ENCODE results near the gene HBD. TPM values are rescaled to one million over a fixed set of nuclear protein-coding genes. Genes with fewer than 3 reads are reported as not detected.

The HBD gene
- total and polyA plus RNA-seq, 9 of the 15 experiments (the other 6 are each of a cell fraction or from before 2014, with no cell fraction given) = 11.8 to 169 (median 36.0) TPM

DNA sequence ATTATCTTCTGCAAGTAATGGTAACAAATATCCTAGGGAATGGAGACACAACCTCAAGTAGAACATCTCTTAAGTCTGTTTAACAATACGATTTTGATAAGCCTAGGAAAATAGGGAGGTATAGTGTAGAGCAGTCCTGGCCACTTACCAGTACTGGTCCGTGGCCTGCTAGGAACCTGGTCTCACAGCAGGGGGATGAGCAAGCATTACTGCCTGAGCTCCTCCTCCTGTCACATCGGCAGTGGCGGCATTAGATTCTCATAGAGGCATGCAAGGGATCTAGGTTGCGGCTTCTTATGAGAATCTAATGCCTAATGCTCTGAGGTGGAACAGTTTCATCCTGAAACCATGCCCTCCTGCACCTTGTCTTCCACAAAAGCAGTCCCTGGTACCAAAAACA, 38.2 kb downstream of the HBD start (continued):
- TF ChIP-seq ZNF134 (CRISPR knock-in tag; conservative IDR thresholded peaks at IDR 0.05) = no peak
- TF ChIP-seq EHMT2 (IDR thresholded peaks at IDR 0.05) = no peak
- no peak for TF ChIP-seq SMARCC2 (IDR thresholded peaks at IDR 0.05; ENCODE audit: low read depth)
- TF ChIP-seq ZNF316 (IDR thresholded peaks at IDR 0.05) = peak; percentile 63
- no peak for TF ChIP-seq SREBF2 (CRISPR knock-in tag; IDR thresholded peaks at IDR 0.05)
- TF ChIP-seq ZNF740 (CRISPR knock-in tag; IDR thresholded peaks at IDR 0.05) = no peak
- TF ChIP-seq ZNF740 (tag; IDR thresholded peaks at IDR 0.05) = no peak
- no peak for TF ChIP-seq HCFC1 (IDR thresholded peaks at IDR 0.05; ENCODE audit: low read depth, low read length)
- TF ChIP-seq, protein P1, sequence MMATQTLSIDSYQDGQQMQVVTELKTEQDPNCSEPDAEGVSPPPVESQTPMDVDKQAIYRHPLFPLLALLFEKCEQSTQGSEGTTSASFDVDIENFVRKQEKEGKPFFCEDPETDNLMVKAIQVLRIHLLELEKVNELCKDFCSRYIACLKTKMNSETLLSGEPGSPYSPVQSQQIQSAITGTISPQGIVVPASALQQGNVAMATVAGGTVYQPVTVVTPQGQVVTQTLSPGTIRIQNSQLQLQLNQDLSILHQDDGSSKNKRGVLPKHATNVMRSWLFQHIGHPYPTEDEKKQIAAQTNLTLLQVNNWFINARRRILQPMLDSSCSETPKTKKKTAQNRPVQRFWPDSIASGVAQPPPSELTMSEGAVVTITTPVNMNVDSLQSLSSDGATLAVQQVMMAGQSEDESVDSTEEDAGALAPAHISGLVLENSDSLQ (IDR thresholded peaks at IDR 0.05) = peak; percentile 33; the same call in 1 of the 2 replicates
- no peak for TF ChIP-seq CCNT2 (IDR thresholded peaks at IDR 0.05; ENCODE audit: borderline replicate concordance, extremely low read depth, insufficient read length, low read depth, low read length)
- TF ChIP-seq GATA2 (CRISPR knock-in tag; IDR thresholded peaks at IDR 0.05) = no peak
- TF ChIP-seq ZFX (CRISPR knock-in tag; IDR thresholded peaks at IDR 0.05) = 0 out of 2 replicates have a peak, but pooled peaks have one; percentile 16
- no peak for TF ChIP-seq NFRKB (IDR thresholded peaks at IDR 0.05; ENCODE audit: low read depth)
- no peak for TF ChIP-seq TRIM25 (IDR thresholded peaks at IDR 0.05; ENCODE audit: borderline replicate concordance)
- TF ChIP-seq ATF7 (IDR thresholded peaks at IDR 0.05) = peak; percentile 19; the same call in 1 of the 2 replicates
- TF ChIP-seq ZNF77 (CRISPR knock-in tag; IDR thresholded peaks at IDR 0.05) = no peak
- TF ChIP-seq BCL6 (CRISPR knock-in tag; IDR thresholded peaks at IDR 0.05) = no peak
- TF ChIP-seq ZKSCAN1 (IDR thresholded peaks at IDR 0.05; ENCODE audit: low read depth, low read length) = peak; percentile 28; the same call in 1 of the 2 replicates

Measured in K562 (cell line).